Neutrophil (primary cell): ENCODE data around the gene RIMBP2.

ENCODE experiments used
- H3K27ac ChIP-seq: fragments of 200-600 bp; sonication (generic); 2 replicates; pipeline ENCODE4 v1.5.1; 2016; ENCODE audit warnings: mild to moderate bottlenecking, moderate library complexity
- H3K27me3 ChIP-seq: fragments of 200-600 bp; sonication (generic); 2 replicates; pipeline ENCODE4 v1.6.0; 2016; ENCODE audit warnings: mild to moderate bottlenecking
- H3K36me3 ChIP-seq: fragments of 200-600 bp; sonication (generic); 2 replicates; pipeline ENCODE4 v1.5.1; 2017
- H3K4me1 ChIP-seq, 2 experiments: fragments of 200-600 bp in 1 of 2; sonication (generic) in 1 of 2; 1 replicate in 1 of 2; 2 replicates in 1 of 2; pipeline versions ENCODE4 v1.5.1 to v1.6.1; 2013 to 2016; ENCODE audit warnings: low read depth in 1 of 2, low read length in 1 of 2, mild to moderate bottlenecking in 1 of 2, moderate library complexity in 1 of 2; ENCODE audit not compliant: control insufficient read depth in 1 of 2, insufficient read depth in 1 of 2
- H3K4me3 ChIP-seq, 2 experiments: fragments of 200-600 bp in 1 of 2; sonication (generic) in 1 of 2; 1 replicate in 1 of 2; 2 replicates in 1 of 2; pipeline ENCODE4 v1.5.1; 2013 to 2016; ENCODE audit warnings: low read depth in 1 of 2, low read length in 1 of 2, mild to moderate bottlenecking in 1 of 2, moderate library complexity in 1 of 2
- H3K9me3 ChIP-seq: fragments of 200-600 bp; sonication (generic); 2 replicates; pipeline ENCODE4 v1.5.1; 2016
- CTCF ChIP-seq: fragments of 200-600 bp; sonication (generic); IDR thresholded peaks from 2 replicates; pipeline ENCODE4 v1.5.1; 2016; ENCODE audit warnings: antibody characterized with exemption

RIMBP2 gene

GRCh38 chr12:130615861-130616345, 100.2 kb downstream of the RIMBP2 start:
- TF ChIP-seq CTCF: no peak
- no peaks in the 10 kb centered on the region for H3K9me3 ChIP-seq
- no peaks in the 10 kb centered on the region for H3K36me3 ChIP-seq
- H3K27me3 ChIP-seq: no peaks in the 10 kb centered on the region
- no peak overlapping the region for H3K4me3 ChIP-seq
- no peaks in the 10 kb centered on the region for H3K4me1 ChIP-seq
- H3K27ac ChIP-seq: no peak overlapping the region

- no peaks in the 10 kb centered on the region for H3K27me3 ChIP-seq
- no peak overlapping the region for H3K27ac ChIP-seq
- TF ChIP-seq CTCF: no peak
- no peaks in the 10 kb centered on the region for H3K36me3 ChIP-seq
- no peaks in the 10 kb centered on the region for H3K4me1 ChIP-seq
- H3K4me3 ChIP-seq: no peak overlapping the region
- no peaks in the 10 kb centered on the region for H3K9me3 ChIP-seq
Observed at GRCh38 chr12:130614530-130614905, 101.6 kb downstream of the RIMBP2 start.

DNA sequence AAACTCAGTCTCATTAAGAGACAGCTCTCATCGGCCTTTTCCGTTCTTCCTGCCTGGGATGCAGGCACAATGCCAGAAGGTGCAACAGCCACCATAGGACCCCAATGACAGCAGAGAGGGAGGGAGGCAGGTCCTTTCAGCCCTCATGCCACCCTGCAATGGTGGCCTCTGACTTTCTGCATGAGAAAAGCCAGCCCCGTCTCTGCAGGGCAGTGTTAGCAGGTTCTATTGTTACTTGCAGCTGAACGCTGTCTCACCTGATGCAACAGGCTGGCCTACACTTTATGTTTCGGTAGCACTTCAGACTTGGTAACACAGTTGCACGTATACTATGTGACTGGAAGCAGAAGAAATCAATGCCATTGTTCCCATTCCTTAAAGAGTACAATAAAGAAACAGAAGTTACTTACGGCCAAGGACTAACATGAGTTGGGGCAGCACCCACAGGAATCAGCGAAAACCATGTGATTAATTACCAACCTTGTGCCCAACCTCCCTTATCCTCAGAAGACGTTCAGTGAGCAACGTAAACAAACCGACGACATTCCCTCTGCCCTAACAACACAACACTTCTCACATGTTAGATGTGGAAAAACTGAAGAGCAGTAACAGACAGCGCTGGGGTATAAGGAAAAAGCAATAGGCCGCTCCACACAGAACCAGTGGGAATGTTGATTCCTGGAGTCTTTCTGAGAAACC, 102.1 kb downstream of the RIMBP2 start:
- H3K27me3 ChIP-seq: no peaks in the 10 kb centered on the region
- TF ChIP-seq CTCF: no peak
- no peaks in the 10 kb centered on the region for H3K9me3 ChIP-seq
- no peak overlapping the region for H3K27ac ChIP-seq
- H3K36me3 ChIP-seq: no peaks in the 10 kb centered on the region
- no peak overlapping the region for H3K4me3 ChIP-seq
- no peaks in the 10 kb centered on the region for H3K4me1 ChIP-seq

- no peaks in the 10 kb centered on the region for H3K4me1 ChIP-seq
- H3K36me3 ChIP-seq: no peaks in the 10 kb centered on the region
- no peaks in the 10 kb centered on the region for H3K9me3 ChIP-seq
- no peak for TF ChIP-seq CTCF
- H3K4me3 ChIP-seq: no peak overlapping the region
- H3K27me3 ChIP-seq: no peaks in the 10 kb centered on the region
- H3K27ac ChIP-seq: no peak overlapping the region
Observed at GRCh38 chr12:130613131-130613530, 103.0 kb downstream of the RIMBP2 start.

DNA sequence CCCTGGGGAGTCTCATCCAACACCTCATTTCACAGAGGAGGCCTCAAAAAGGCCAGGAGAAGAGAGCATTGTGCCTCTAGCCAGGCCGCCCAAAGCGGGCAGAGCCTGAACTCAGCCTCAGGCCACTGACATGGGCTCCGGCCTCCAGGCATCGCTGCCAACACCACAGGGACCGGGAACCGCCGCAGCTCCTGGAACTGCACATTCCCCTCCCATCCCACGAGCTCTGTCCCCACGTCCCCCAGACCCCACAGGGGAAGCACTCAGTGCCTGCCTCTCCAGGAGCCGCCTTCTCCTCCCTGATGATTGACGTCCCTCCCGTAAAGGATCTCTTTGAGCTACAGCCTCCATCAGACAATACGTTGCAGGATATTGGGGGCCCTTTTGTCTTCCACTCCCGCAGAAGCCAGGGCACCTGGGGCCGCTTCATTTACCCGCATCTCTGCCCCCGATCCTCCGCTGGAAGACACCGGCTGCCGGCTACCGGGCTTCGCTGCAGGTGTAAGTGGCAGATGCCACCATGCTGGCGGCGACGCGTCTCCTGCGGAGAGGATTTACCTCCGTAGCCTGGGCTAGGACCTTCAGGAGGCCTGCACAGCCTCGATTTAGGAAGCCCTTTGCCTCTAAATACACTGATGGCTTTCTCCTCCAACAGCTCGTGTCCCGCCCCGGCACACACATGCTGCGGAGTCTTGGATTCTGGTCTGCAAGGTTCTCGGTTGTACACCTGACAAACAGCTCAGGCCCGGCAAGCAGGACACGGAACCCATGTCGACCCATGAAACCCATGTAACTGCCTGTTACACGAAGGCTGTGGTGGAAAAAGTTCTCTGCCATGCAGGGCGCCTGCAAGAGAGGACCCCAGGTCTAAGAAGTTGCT, 104.8 kb downstream of the RIMBP2 start:
- no peak for TF ChIP-seq CTCF
- Histone ChIP-seq H3K27ac (no peak overlapping the region), H3K36me3 (no peaks in the 10 kb centered on the region), H3K9me3 (no peaks in the 10 kb centered on the region), H3K4me1 (no peaks in the 10 kb centered on the region), H3K4me3 (no peak overlapping the region), H3K27me3 (no peaks in the 10 kb centered on the region)
